ENCODE results near the gene VPS13C. TPM values are rescaled to one million over a fixed set of nuclear protein-coding genes. Genes with fewer than 3 reads are reported as not detected.

VPS13C gene
- total and polyA plus RNA-seq, 2 donors (not counting 3 experiments of a cell fraction or from before 2014, with no cell fraction given) = 10.8 to 60.3 TPM

DNA sequence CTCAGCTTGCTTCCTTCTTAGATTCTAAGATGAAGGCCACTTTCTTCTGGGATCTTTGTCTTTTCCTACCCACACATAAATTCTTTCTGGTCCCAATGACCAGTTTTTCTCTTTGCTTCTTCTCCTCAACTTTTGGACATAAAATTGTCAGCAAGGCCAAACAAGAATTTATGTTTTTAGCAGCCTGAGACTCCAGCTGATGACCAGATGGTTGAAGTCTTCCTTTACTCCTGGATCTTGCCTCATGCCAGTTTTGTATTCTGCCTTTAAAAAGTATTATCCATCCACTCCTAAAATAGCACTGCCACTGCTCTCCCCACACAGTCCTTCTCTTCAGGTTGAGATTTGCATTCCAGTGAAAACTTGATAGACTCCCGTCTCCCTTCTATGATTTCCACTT, 236.0 kb downstream of the VPS13C start:
- TF ChIP-seq POLR2A (IDR thresholded peaks at IDR 0.05; ENCODE audit: low read depth, low read length) (no peak), FOS (IDR thresholded peaks at IDR 0.05; ENCODE audit: borderline replicate concordance, insufficient read depth, low read length) (no peak), JUN (IDR thresholded peaks at IDR 0.05; ENCODE audit: borderline replicate concordance, insufficient read depth, insufficient read length, low read depth) (no peak), GATA2 (IDR thresholded peaks at IDR 0.05; ENCODE audit: insufficient read depth, insufficient read length, low read depth, low read length) (no peak)
- TF ChIP-seq, protein P1, sequence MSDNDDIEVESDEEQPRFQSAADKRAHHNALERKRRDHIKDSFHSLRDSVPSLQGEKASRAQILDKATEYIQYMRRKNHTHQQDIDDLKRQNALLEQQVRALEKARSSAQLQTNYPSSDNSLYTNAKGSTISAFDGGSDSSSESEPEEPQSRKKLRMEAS (IDR thresholded peaks at IDR 0.05; ENCODE audit: insufficient read depth, insufficient read length) = no peak
- TF ChIP-seq, protein P2, sequence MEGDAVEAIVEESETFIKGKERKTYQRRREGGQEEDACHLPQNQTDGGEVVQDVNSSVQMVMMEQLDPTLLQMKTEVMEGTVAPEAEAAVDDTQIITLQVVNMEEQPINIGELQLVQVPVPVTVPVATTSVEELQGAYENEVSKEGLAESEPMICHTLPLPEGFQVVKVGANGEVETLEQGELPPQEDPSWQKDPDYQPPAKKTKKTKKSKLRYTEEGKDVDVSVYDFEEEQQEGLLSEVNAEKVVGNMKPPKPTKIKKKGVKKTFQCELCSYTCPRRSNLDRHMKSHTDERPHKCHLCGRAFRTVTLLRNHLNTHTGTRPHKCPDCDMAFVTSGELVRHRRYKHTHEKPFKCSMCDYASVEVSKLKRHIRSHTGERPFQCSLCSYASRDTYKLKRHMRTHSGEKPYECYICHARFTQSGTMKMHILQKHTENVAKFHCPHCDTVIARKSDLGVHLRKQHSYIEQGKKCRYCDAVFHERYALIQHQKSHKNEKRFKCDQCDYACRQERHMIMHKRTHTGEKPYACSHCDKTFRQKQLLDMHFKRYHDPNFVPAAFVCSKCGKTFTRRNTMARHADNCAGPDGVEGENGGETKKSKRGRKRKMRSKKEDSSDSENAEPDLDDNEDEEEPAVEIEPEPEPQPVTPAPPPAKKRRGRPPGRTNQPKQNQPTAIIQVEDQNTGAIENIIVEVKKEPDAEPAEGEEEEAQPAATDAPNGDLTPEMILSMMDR (IDR thresholded peaks at IDR 0.05; ENCODE audit: extremely low read depth in 1 of 2, insufficient read depth in 1 of 2, low read depth in 1 of 2, low read length in 2 of 2) = no peak
- no peaks in the 10 kb centered on the region for H3K36me3 ChIP-seq (ENCODE audit: control insufficient read depth in 2 of 2, extremely low read depth in 1 of 2, insufficient read depth in 2 of 2, low read length in 2 of 2)
- H3K9me3 ChIP-seq (replicated peaks; ENCODE audit: control insufficient read depth, insufficient read depth, low read length) = no peaks in the 10 kb centered on the region
- H3K4me3 ChIP-seq (replicated peaks in 1 of 3; ENCODE audit: insufficient read depth in 1 of 3, low read depth in 1 of 3, low read length in 3 of 3) = no peak overlapping the region
- H3K9ac ChIP-seq (replicated peaks; ENCODE audit: extremely low read depth, insufficient read depth, low read length) = no peak overlapping the region
- ChIA-PET CTCF (interaction anchor here (2.1 kb wide), 1 partner anchor 10 kb away, joined by 8 read pairs; no protein-coding TSS in a partner anchor), POLR2A (no interaction called here)
- no TSS peak for BruUV-seq (replicated peaks)
- DNase-seq (ENCODE audit: low read depth, low spot score) (no peak), FAIRE-seq (no peak)
- no peaks in the 10 kb centered on the region for H4K20me1 ChIP-seq (replicated peaks; ENCODE audit: control insufficient read depth, extremely low read depth, insufficient read depth, low read length)
- no peak overlapping the region for H2AFZ ChIP-seq (ENCODE audit: low read depth, low read length)
- H3K27ac ChIP-seq (ENCODE audit: insufficient read depth, low read depth, low read length) = no peak overlapping the region
- H3K9me1 ChIP-seq (replicated peaks; ENCODE audit: control insufficient read depth, extremely low read depth, insufficient read depth, low read length) = no peaks in the 10 kb centered on the region
- H3K4me2 ChIP-seq (ENCODE audit: insufficient read depth, low read length) = no peak overlapping the region
- peaks cover 0 to 3% of the 10 kb centered on the region in 2 experiments for H3K27me3 ChIP-seq (ENCODE audit: control insufficient read depth in 2 of 2, insufficient read depth in 2 of 2, low read length in 2 of 2)
- dilution Hi-C loops (cut with MboI; ENCODE audit: extremely low pct_ligation_motif_present, low sequenced_read_pairs) = no loop called here
- no peaks in the 10 kb centered on the region for H3K79me2 ChIP-seq (ENCODE audit: control insufficient read depth, insufficient read depth, low read length)
- H3K4me1 ChIP-seq (ENCODE audit: control insufficient read depth, extremely low read depth, insufficient read depth, low read length) = no peaks in the 10 kb centered on the region
- intact Hi-C loops (cut with micrococcal nuclease) = no loop called here

All from endothelial cell of umbilical vein (primary cell).